HepG2 (cell line): ENCODE measurements around the gene CCDC116. TPM values are rescaled to one million over a fixed set of nuclear protein-coding genes. Genes with fewer than 3 reads are reported as not detected.

Experiments
- AKAP8 ChIP-seq: sonication (generic); formaldehyde crosslinking; IDR thresholded peaks from 2 replicates; pipeline ENCODE4 v1.5.1; 2020; ENCODE audit warnings: mild to moderate bottlenecking, missing genetic modification reagents
- CCDC6 ChIP-seq: sonication (generic); formaldehyde crosslinking; IDR thresholded peaks from 2 replicates; pipeline ENCODE4 v1.8.1; 2022; ENCODE audit warnings: mild to moderate bottlenecking, missing genetic modification reagents, moderate library complexity
- DMAP1 ChIP-seq: IDR thresholded peaks from 2 replicates; pipeline ENCODE4 v1.6.1; 2016
- KAT2B ChIP-seq: fragments of 150-350 bp; IDR thresholded peaks from 2 replicates; pipeline ENCODE4 v1.6.1; 2014; ENCODE audit warnings: low read depth, low read length, borderline replicate concordance
- MATR3 ChIP-seq: sonication (generic); formaldehyde crosslinking; IDR thresholded peaks from 2 replicates; pipeline ENCODE4 v1.4.0; 2020; ENCODE audit warnings: missing genetic modification reagents
- MAZ ChIP-seq, 2 experiments: sonication (generic) in 1 of 2; formaldehyde crosslinking in 1 of 2; IDR thresholded peaks; 2 replicates each; pipeline versions ENCODE4 v1.5.0 to v1.6.1; 2012 to 2020; ENCODE audit warnings: low read depth in 2 of 2, mild to moderate bottlenecking in 2 of 2, borderline replicate concordance in 1 of 2, improper control_type of control experiment in 1 of 2, low read length in 1 of 2, missing genetic modification reagents in 1 of 2, moderate library complexity in 1 of 2
- PREB ChIP-seq: sonication (generic); formaldehyde crosslinking; IDR thresholded peaks from 2 replicates; pipeline ENCODE4 v1.4.0; 2020; ENCODE audit warnings: missing genetic modification reagents
- RCOR2 ChIP-seq: IDR thresholded peaks from 2 replicates; pipeline ENCODE4 v1.6.1; 2016; ENCODE audit warnings: missing biosample characterization, missing genetic modification reagents
- REPIN1 ChIP-seq: sonication (generic); formaldehyde crosslinking; IDR thresholded peaks from 2 replicates; pipeline ENCODE4 v1.8.0; 2022; ENCODE audit warnings: missing genetic modification reagents, low read depth, mild to moderate bottlenecking, borderline replicate concordance
- RXRA ChIP-seq: sonication (generic); formaldehyde crosslinking; IDR thresholded peaks from 2 replicates; pipeline ENCODE4 v1.5.1; 2020; ENCODE audit warnings: missing genetic modification reagents
- SPEN ChIP-seq: sonication (generic); formaldehyde crosslinking; IDR thresholded peaks from 2 replicates; pipeline ENCODE4 v1.5.1; 2020; ENCODE audit warnings: low read depth, mild to moderate bottlenecking, missing genetic modification reagents
- TCF7L2 ChIP-seq: IDR thresholded peaks from 2 replicates; pipeline ENCODE4 v1.6.1; 2011; ENCODE audit warnings: mild to moderate bottlenecking, low read depth, low read length, moderate library complexity
- U2AF2 ChIP-seq: fragments of 200-400 bp; formaldehyde crosslinking; IDR thresholded peaks from 2 replicates; pipeline ENCODE4 v1.6.1; 2017; ENCODE audit warnings: low read depth, mild to moderate bottlenecking, low read length
- ZMAT5 ChIP-seq: sonication (generic); formaldehyde crosslinking; IDR thresholded peaks from 2 replicates; pipeline ENCODE4 v1.5.0; 2020; ENCODE audit warnings: mild to moderate bottlenecking, low read depth, missing genetic modification reagents, borderline replicate concordance
- ZNF337 ChIP-seq: sonication (generic); formaldehyde crosslinking; IDR thresholded peaks from 2 replicates; pipeline ENCODE4 v1.5.1; 2020; ENCODE audit warnings: missing genetic modification reagents, low read depth, mild to moderate bottlenecking, borderline replicate concordance
- ZNF598 ChIP-seq: sonication (generic); formaldehyde crosslinking; IDR thresholded peaks from 2 replicates; pipeline ENCODE4 v1.5.1; 2020; ENCODE audit warnings: mild to moderate bottlenecking, missing genetic modification reagents, borderline replicate concordance
- ZNF639 ChIP-seq: conservative IDR thresholded peaks from 2 replicates; pipeline ENCODE4 v1.6.1; 2018; ENCODE audit warnings: missing genetic modification reagents
- ZNF672 ChIP-seq: sonication (generic); formaldehyde crosslinking; IDR thresholded peaks from 2 replicates; pipeline ENCODE4 v1.8.1; 2022; ENCODE audit warnings: missing genetic modification reagents
- ZNF776 ChIP-seq: sonication (generic); formaldehyde crosslinking; IDR thresholded peaks from 2 replicates; pipeline ENCODE4 v1.4.0; 2020; ENCODE audit warnings: mild to moderate bottlenecking, missing genetic modification reagents
- ZNF777 ChIP-seq: sonication (generic); formaldehyde crosslinking; IDR thresholded peaks from 2 replicates; pipeline ENCODE4 v1.4.0; 2020; ENCODE audit warnings: missing genetic modification reagents
- polyA plus RNA-seq, 8 experiments: library from polyadenylated mRNA; depleted of rRNA in 3 of 8; stranded (reverse) in 7 of 8; unstranded in 1 of 8; fragments of >200 nt; fragmentation: Illumina TruSeq in 4 of 8; extraction: Trizol in 4 of 8; gene quantifications; 2 replicates each; pipeline versions ENCODE4 v1.2.1 to v1.2.3, GENCODE V29; 2011 to 2016; ENCODE audit warnings: low read depth in 4 of 8, missing spikeins in 1 of 8, mixed read lengths in 1 of 8; ENCODE audit not compliant: insufficient read depth in 1 of 8
- total RNA-seq, 5 experiments: library from RNA; depleted of rRNA; stranded (reverse); fragments of >200 nt; fragmentation: Illumina TruSeq; extraction: Trizol; gene quantifications; 2 replicates each; pipeline ENCODE4 v1.2.3, GENCODE V29; 2016; ENCODE audit warnings: low read depth in 1 of 5
- TF ChIP-seq, protein P1 (sequence below): sonication (generic); formaldehyde crosslinking; IDR thresholded peaks from 2 replicates; pipeline ENCODE4 v1.4.0; 2020; ENCODE audit warnings: missing genetic modification reagents, borderline replicate concordance
- TF ChIP-seq, protein P2 (sequence below): sonication (generic); formaldehyde crosslinking; conservative IDR thresholded peaks from 2 replicates; pipeline ENCODE4 v1.8.0; 2022; ENCODE audit warnings: missing genetic modification reagents
- TF ChIP-seq, protein P3 (sequence below): fragments of 450-650 bp; IDR thresholded peaks from 2 replicates; pipeline ENCODE4 v1.6.1; 2017

Gene CCDC116
- total and polyA plus RNA-seq, 2 of the 13 experiments (the other 11 are each of a cell fraction or from before 2014, with no cell fraction given), result 0.15 to 0.33 TPM

- TF ChIP-seq PREB (CRISPR knock-in tag) (no peak), AKAP8 (CRISPR knock-in tag) (no peak), KAT2B (no peak), ZMAT5 (CRISPR knock-in tag) (no peak), TCF7L2 (no peak), ZNF776 (CRISPR knock-in tag) (no peak), CCDC6 (0 out of 2 replicates have a peak, but pooled peaks have one; percentile 30), ZNF639 (CRISPR knock-in tag) (no peak), SPEN (CRISPR knock-in tag) (peak; percentile 43; the same call in 1 of the 2 replicates), RCOR2 (no peak), DMAP1 (CRISPR knock-in tag) (peak; percentile 92), RXRA (CRISPR knock-in tag) (no peak), ZNF337 (no peak), MAZ (IDR thresholded peaks at IDR 0.05; ENCODE audit: borderline replicate concordance, low read depth, low read length) (peak; percentile 58; the same call in 1 of the 2 replicates), MAZ (CRISPR knock-in tag; IDR thresholded peaks at IDR 0.05; ENCODE audit: low read depth) (no peak; the same call in 1 of the 2 replicates), MATR3 (CRISPR knock-in tag) (no peak), ZNF598 (CRISPR knock-in tag) (no peak), ZNF777 (CRISPR knock-in tag) (peak; percentile 78), REPIN1 (CRISPR knock-in tag) (no peak), ZNF672 (CRISPR knock-in tag) (no peak), U2AF2 (no peak)
- TF ChIP-seq, protein P1, sequence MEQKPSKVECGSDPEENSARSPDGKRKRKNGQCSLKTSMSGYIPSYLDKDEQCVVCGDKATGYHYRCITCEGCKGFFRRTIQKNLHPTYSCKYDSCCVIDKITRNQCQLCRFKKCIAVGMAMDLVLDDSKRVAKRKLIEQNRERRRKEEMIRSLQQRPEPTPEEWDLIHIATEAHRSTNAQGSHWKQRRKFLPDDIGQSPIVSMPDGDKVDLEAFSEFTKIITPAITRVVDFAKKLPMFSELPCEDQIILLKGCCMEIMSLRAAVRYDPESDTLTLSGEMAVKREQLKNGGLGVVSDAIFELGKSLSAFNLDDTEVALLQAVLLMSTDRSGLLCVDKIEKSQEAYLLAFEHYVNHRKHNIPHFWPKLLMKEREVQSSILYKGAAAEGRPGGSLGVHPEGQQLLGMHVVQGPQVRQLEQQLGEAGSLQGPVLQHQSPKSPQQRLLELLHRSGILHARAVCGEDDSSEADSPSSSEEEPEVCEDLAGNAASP (CRISPR knock-in tag), result no peak
- TF ChIP-seq, protein P2, sequence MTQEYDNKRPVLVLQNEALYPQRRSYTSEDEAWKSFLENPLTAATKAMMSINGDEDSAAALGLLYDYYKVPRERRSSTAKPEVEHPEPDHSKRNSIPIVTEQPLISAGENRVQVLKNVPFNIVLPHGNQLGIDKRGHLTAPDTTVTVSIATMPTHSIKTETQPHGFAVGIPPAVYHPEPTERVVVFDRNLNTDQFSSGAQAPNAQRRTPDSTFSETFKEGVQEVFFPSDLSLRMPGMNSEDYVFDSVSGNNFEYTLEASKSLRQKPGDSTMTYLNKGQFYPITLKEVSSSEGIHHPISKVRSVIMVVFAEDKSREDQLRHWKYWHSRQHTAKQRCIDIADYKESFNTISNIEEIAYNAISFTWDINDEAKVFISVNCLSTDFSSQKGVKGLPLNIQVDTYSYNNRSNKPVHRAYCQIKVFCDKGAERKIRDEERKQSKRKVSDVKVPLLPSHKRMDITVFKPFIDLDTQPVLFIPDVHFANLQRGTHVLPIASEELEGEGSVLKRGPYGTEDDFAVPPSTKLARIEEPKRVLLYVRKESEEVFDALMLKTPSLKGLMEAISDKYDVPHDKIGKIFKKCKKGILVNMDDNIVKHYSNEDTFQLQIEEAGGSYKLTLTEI, result no peak
- TF ChIP-seq, protein P3, sequence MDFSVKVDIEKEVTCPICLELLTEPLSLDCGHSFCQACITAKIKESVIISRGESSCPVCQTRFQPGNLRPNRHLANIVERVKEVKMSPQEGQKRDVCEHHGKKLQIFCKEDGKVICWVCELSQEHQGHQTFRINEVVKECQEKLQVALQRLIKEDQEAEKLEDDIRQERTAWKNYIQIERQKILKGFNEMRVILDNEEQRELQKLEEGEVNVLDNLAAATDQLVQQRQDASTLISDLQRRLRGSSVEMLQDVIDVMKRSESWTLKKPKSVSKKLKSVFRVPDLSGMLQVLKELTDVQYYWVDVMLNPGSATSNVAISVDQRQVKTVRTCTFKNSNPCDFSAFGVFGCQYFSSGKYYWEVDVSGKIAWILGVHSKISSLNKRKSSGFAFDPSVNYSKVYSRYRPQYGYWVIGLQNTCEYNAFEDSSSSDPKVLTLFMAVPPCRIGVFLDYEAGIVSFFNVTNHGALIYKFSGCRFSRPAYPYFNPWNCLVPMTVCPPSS, result no peak
Observed at GRCh38 chr22:21652010-21652546, 19.5 kb downstream of the CCDC116 start (continued).
